Neuronal stem cell (in vitro differentiated cells): ENCODE measurements around the gene ANKRD17.
A peak's percentile ranks its signal among the peaks of the same experiment; 100 is the strongest.

Experiments
- DNase-seq: peaks from one replicate; pipeline ENCODE4 v3.0.0-alpha.2; 2013; ENCODE audit warnings: low spot score
- H2AFZ ChIP-seq: one replicate; pipeline ENCODE4 v1.6.1; 2013; ENCODE audit warnings: mild to moderate bottlenecking, low read length, inconsistent platforms
- H2AK5ac ChIP-seq: 2 replicates; pipeline ENCODE4 v1.6.1; 2013; ENCODE audit warnings: low read depth, mild to moderate bottlenecking, inconsistent platforms, low read length, moderate library complexity, mixed read lengths
- H2BK120ac ChIP-seq: 2 replicates; pipeline ENCODE4 v1.6.1; 2013; ENCODE audit warnings: low read depth, mild to moderate bottlenecking, inconsistent platforms, low read length, moderate library complexity, mixed read lengths
- H2BK12ac ChIP-seq: one replicate; pipeline ENCODE4 v1.6.1; 2013; ENCODE audit warnings: low read length, inconsistent platforms
- H2BK15ac ChIP-seq: 2 replicates; pipeline ENCODE4 v1.6.1; 2013; ENCODE audit warnings: mild to moderate bottlenecking, low read length, inconsistent platforms, mixed read lengths
- H2BK5ac ChIP-seq: one replicate; pipeline ENCODE4 v1.6.1; 2013; ENCODE audit warnings: inconsistent platforms, mild to moderate bottlenecking, low read length, moderate library complexity
- H3K14ac ChIP-seq: one replicate; pipeline ENCODE4 v1.6.1; 2013; ENCODE audit warnings: low read length, inconsistent platforms
- H3K18ac ChIP-seq: 2 replicates; pipeline ENCODE4 v1.6.1; 2013; ENCODE audit warnings: low read length, inconsistent platforms
- H3K23ac ChIP-seq: 2 replicates; pipeline ENCODE4 v1.6.1; 2013; ENCODE audit warnings: low read depth, mild to moderate bottlenecking, mixed read lengths, low read length, inconsistent platforms; ENCODE audit not compliant: poor library complexity
- H3K27ac ChIP-seq: replicated peaks from 3 replicates; pipeline ENCODE4 v1.5.1; 2013; ENCODE audit warnings: low read length, inconsistent platforms
- H3K27me3 ChIP-seq, 3 experiments: 2 replicates each; pipeline ENCODE4 v1.6.1; 2013; ENCODE audit warnings: low read length in 3 of 3, mild to moderate bottlenecking in 2 of 3, inconsistent platforms in 1 of 3, low read depth in 1 of 3, mixed read lengths in 1 of 3, moderate library complexity in 1 of 3; ENCODE audit not compliant: control insufficient read depth in 3 of 3, insufficient read depth in 3 of 3
- H3K36me3 ChIP-seq, 2 donors: replicated peaks in 1 of 2; 2 replicates each; pipeline ENCODE4 v1.6.1; 2013; ENCODE audit warnings: low read length in 2 of 2; ENCODE audit not compliant: control insufficient read depth in 2 of 2, insufficient read depth in 2 of 2
- H3K4ac ChIP-seq: 2 replicates; pipeline ENCODE4 v1.6.1; 2013; ENCODE audit warnings: inconsistent platforms, mild to moderate bottlenecking, low read length, moderate library complexity
- H3K4me1 ChIP-seq, 2 donors: 1 replicate in 1 of 2; 2 replicates in 1 of 2; pipeline ENCODE4 v1.6.1; 2013; ENCODE audit warnings: low read length in 2 of 2, low read depth in 1 of 2; ENCODE audit not compliant: control insufficient read depth in 2 of 2, insufficient read depth in 1 of 2
- H3K4me2 ChIP-seq: one replicate; pipeline ENCODE4 v1.6.1; 2013; ENCODE audit warnings: mild to moderate bottlenecking, low read length, inconsistent platforms; ENCODE audit not compliant: insufficient read depth, poor library complexity, severe bottlenecking
- H3K4me3 ChIP-seq, 2 donors: 2 replicates each; pipeline ENCODE4 v1.5.1; 2013; ENCODE audit warnings: low read length in 2 of 2, mild to moderate bottlenecking in 2 of 2, inconsistent platforms in 1 of 2, moderate library complexity in 1 of 2
- H3K79me1 ChIP-seq: one replicate; pipeline ENCODE4 v1.6.1; 2013; ENCODE audit warnings: low read depth, mild to moderate bottlenecking, inconsistent platforms, low read length, moderate library complexity
- H3K9ac ChIP-seq: one replicate; pipeline ENCODE4 v1.6.1; 2013; ENCODE audit warnings: mild to moderate bottlenecking, low read depth, low read length, inconsistent platforms; ENCODE audit not compliant: poor library complexity
- H3K9me3 ChIP-seq, 2 donors: replicated peaks in 1 of 2; 2 replicates each; pipeline versions ENCODE3 to v1.6.1; 2013; ENCODE audit warnings: low read length in 2 of 2, mild to moderate bottlenecking in 2 of 2, inconsistent platforms in 1 of 2, low read depth in 1 of 2, mixed read lengths in 1 of 2, moderate library complexity in 1 of 2; ENCODE audit not compliant: control insufficient read depth in 2 of 2, insufficient read depth in 1 of 2
- H4K8ac ChIP-seq: one replicate; pipeline ENCODE4 v1.6.1; 2013; ENCODE audit warnings: low read depth, mild to moderate bottlenecking, inconsistent platforms, low read length, moderate library complexity
- H4K91ac ChIP-seq: one replicate; pipeline ENCODE4 v1.6.1; 2013; ENCODE audit warnings: low read length, low read depth, mild to moderate bottlenecking, inconsistent platforms; ENCODE audit not compliant: poor library complexity
- WGBS, 2 donors: extraction: QIAGEN DNeasy Blood & Tissue Kit; methylation state at CpG; one replicate each; pipeline ENCODE4 v1.1.7; 2013; ENCODE audit warnings: missing lambda C conversion rate in 2 of 2, mixed read lengths in 1 of 2; ENCODE audit not compliant: insufficient read length in 2 of 2, insufficient replicate concordance in 1 of 2; ENCODE audit errors: extremely low coverage in 2 of 2; 5-methylcytosine and 5-hydroxymethylcytosine counted together

ANKRD17 gene

DNA sequence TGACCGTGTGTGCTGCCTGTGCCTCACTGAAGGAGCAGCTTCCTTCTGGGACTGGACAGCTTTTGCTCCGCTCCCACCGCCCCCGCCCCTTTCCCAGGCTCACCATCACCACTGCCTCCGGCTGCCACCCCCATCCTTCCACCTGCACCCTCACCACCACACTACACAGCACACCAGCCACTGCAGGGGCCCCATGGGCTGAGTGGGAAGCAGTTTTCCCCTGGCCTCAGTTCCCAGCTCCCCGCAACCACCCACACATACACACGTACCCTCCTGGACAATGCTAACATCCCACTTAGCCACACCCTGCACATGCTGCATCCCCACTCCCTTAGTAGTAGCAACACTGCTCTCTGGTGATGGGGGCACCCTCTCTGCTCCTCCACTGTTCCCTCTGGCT is 159.5 kb downstream of the ANKRD17 start:
- H2BK12ac ChIP-seq, result no peak overlapping the region
- H3K14ac ChIP-seq, result no peak overlapping the region
- H2BK5ac ChIP-seq, result no peak overlapping the region
- no peak overlapping the region for H3K4me2 ChIP-seq
- no peak overlapping the region for H2AK5ac ChIP-seq
- H3K18ac ChIP-seq, result peak overlapping the region; percentile 9
- H3K9me3 ChIP-seq, result no peaks in the 10 kb centered on the region
- peaks cover 25 to 100% of the 10 kb centered on the region in 2 donors for H3K36me3 ChIP-seq
- WGBS, 2 donors, result no CpG with 5 or more reads among the region's 7 CpGs
- H3K27ac ChIP-seq, result no peak overlapping the region
- peaks cover 0 to under 1% of the 10 kb centered on the region in 2 donors for H3K4me1 ChIP-seq
- no peak overlapping the region for H4K91ac ChIP-seq
- no peak overlapping the region for H3K4me3 ChIP-seq
- H2AFZ ChIP-seq, result no peak overlapping the region
- no peak overlapping the region for H3K23ac ChIP-seq
- DNase-seq, result no peak
- no peak overlapping the region for H4K8ac ChIP-seq
- H3K79me1 ChIP-seq, result peaks cover 4% of the 10 kb centered on the region
- H2BK15ac ChIP-seq, result no peak overlapping the region
- no peak overlapping the region for H3K9ac ChIP-seq
- H3K27me3 ChIP-seq, result no peaks in the 10 kb centered on the region
- no peak overlapping the region for H2BK120ac ChIP-seq
- no peak overlapping the region for H3K4ac ChIP-seq

DNA sequence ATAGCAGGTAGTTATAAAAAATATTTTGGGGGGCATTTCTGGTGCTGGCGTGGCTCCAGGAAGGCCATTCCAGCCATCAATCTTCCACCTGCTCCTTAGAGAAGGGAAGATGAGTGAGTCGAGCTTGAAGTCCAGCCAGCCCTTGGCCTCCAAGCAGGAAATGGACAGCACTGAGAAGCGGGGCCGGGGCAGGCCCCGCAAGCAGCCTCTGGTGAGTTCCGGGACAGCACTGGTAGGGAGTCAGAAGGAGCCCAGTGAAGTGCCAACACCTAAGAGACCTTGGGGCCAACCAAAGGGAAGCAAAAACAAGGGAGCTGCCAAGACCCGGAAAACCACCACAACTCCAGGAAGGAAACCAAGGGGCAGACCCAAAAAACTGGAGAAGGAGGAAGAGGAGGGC is 159.9 kb downstream of the ANKRD17 start:
- H4K91ac ChIP-seq, result no peak overlapping the region
- no peak overlapping the region for H2BK120ac ChIP-seq
- H3K79me1 ChIP-seq, result peaks cover 4% of the 10 kb centered on the region
- no peak overlapping the region for H3K9ac ChIP-seq
- no peaks in the 10 kb centered on the region for H3K9me3 ChIP-seq
- no peak overlapping the region for H2BK12ac ChIP-seq
- H3K4me3 ChIP-seq, result no peak overlapping the region
- no peak overlapping the region for H3K14ac ChIP-seq
- no peak overlapping the region for H2BK15ac ChIP-seq
- no peak overlapping the region for H3K4ac ChIP-seq
- H3K36me3 ChIP-seq, result peaks cover 21 to 100% of the 10 kb centered on the region in 2 donors
- H3K18ac ChIP-seq, result no peak overlapping the region
- H3K4me1 ChIP-seq, result no peaks in the 10 kb centered on the region
- no peak overlapping the region for H4K8ac ChIP-seq
- H3K4me2 ChIP-seq, result no peak overlapping the region
- DNase-seq, result no peak
- no CpG with 5 or more reads among the region's 7 CpGs for WGBS, 2 donors
- H3K27me3 ChIP-seq, result no peaks in the 10 kb centered on the region
- no peak overlapping the region for H2AFZ ChIP-seq
- no peak overlapping the region for H3K27ac ChIP-seq
- H2BK5ac ChIP-seq, result no peak overlapping the region
- no peak overlapping the region for H2AK5ac ChIP-seq
- H3K23ac ChIP-seq, result no peak overlapping the region

DNA sequence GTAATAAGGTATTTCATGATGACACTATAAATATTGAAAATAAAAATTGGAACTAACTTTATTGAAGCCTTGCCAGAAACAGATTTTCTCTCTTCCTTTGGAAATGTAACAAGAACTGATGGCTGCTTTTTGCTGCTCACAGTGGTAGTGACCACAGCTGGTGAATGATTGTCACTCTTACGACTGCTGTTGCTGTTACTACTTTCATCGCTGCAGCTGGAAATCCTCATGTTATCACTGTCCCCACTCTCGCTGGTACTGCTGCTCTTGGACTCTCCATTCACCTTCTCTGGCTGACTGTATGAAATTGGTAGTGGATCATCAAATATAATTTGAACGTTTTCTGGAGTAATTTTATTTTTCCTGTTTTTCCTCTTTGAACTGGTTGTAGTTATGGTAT is 160.6 kb downstream of the ANKRD17 start:
- Histone ChIP-seq H2AK5ac (no peak overlapping the region), H3K23ac (no peak overlapping the region), H3K27me3 (no peaks in the 10 kb centered on the region), H3K14ac (no peak overlapping the region), H2BK120ac (no peak overlapping the region), H2BK12ac (no peak overlapping the region), H3K9ac (no peak overlapping the region), H2AFZ (no peak overlapping the region), H3K27ac (no peak overlapping the region), H2BK5ac (no peak overlapping the region), H3K4ac (no peak overlapping the region), H4K91ac (no peak overlapping the region), H2BK15ac (no peak overlapping the region), H4K8ac (no peak overlapping the region), H3K4me3 (no peak overlapping the region), H3K4me2 (no peak overlapping the region), H3K36me3 (peaks cover 21 to 99% of the 10 kb centered on the region in 2 donors), H3K4me1 (no peaks in the 10 kb centered on the region), H3K9me3 (no peaks in the 10 kb centered on the region), H3K18ac (no peak overlapping the region), H3K79me1 (peaks cover 4% of the 10 kb centered on the region)
- WGBS, 2 donors, result no CpG with 5 or more reads among the region's 4 CpGs
- DNase-seq, result no peak

DNA sequence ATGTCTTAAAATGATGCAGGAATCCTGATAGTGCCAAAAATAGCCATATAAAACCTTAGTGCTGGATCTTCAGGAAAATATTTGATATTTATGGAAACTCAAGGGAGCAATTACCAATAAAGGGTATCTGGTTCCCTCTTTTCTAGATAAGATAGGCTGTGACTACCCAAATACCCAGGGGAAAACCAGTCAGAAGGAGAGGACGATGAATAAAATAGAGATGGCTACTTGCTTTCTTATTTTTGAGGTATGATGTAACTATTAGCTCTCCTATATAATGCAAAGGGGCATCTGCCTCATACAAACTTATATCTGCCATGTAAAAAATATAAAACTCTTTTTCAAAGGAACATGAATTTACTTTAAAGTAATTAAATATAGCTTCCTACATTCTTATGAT is 165.7 kb downstream of the ANKRD17 start:
- WGBS, 2 donors, result no CpG with 5 or more reads among the region's 1 CpG
- no peaks in the 10 kb centered on the region for H3K27me3 ChIP-seq

More for the DNA sequence above, 165.7 kb downstream of the ANKRD17 start:
- H3K79me1 ChIP-seq, result no peaks in the 10 kb centered on the region
- H3K9me3 ChIP-seq, result no peaks in the 10 kb centered on the region
- no peak overlapping the region for H2BK5ac ChIP-seq
- no peak overlapping the region for H3K4ac ChIP-seq
- H3K36me3 ChIP-seq, result peaks cover 19 to 99% of the 10 kb centered on the region in 2 donors
- no peak overlapping the region for H2BK15ac ChIP-seq
- no peaks in the 10 kb centered on the region for H3K4me1 ChIP-seq
- no peak overlapping the region for H2AFZ ChIP-seq
- no peak overlapping the region for H3K4me3 ChIP-seq
- H4K91ac ChIP-seq, result no peak overlapping the region
- H2BK12ac ChIP-seq, result no peak overlapping the region
- H3K14ac ChIP-seq, result no peak overlapping the region
- DNase-seq, result no peak
- no peak overlapping the region for H3K4me2 ChIP-seq
- no peak overlapping the region for H3K9ac ChIP-seq
- no peak overlapping the region for H2AK5ac ChIP-seq
- no peak overlapping the region for H4K8ac ChIP-seq
- no peak overlapping the region for H3K23ac ChIP-seq
- H2BK120ac ChIP-seq, result no peak overlapping the region
- no peak overlapping the region for H3K27ac ChIP-seq
- H3K18ac ChIP-seq, result no peak overlapping the region
